Endothelial cell of umbilical vein (primary cell): ENCODE measurements around the gene SLC6A19. TPM values are rescaled to one million over a fixed set of nuclear protein-coding genes. Genes with fewer than 3 reads are reported as not detected.
A peak's percentile ranks its signal among the peaks of the same experiment; 100 is the strongest.

ENCODE experiments used
- BruUV-seq: library from RNA; stranded (reverse); fragments of 400-500 nt; replicated peaks from 2 replicates; lab custom pipeline; 2021; lab: Mats Ljungman, UMichigan
- CTCF ChIA-PET: fragments of 300-600, 350-600 bp; sonication (Branson Sonifier 250); formaldehyde crosslinking; loops from one replicate; lab custom pipeline; 2021; ENCODE audit warnings: antibody characterized with exemption, inconsistent platforms; lab: Charles Lee
- POLR2A ChIA-PET: fragments of 300-600, 350-600 bp; sonication (Branson Sonifier 250); formaldehyde crosslinking; loops from one replicate; lab custom pipeline; 2021; ENCODE audit warnings: antibody characterized with exemption, inconsistent platforms; lab: Charles Lee
- DNase-seq: peaks from one replicate; pipeline ENCODE4 v3.0.0-alpha.2; 2011; ENCODE audit warnings: low read depth, low spot score
- FAIRE-seq: peaks from 2 replicates; lab custom pipeline; 2011; peaks lifted over from hg19 to GRCh38; lab: Jason Lieb, UNC
- H2AFZ ChIP-seq: 2 replicates; pipeline ENCODE4 v1.6.0; 2012; ENCODE audit warnings: low read depth, low read length, control low read depth, inconsistent platforms
- H3K27ac ChIP-seq: 2 replicates; pipeline ENCODE4 v1.5.1; 2011; ENCODE audit warnings: low read depth, mild to moderate bottlenecking, control low read depth, low read length, moderate library complexity; ENCODE audit not compliant: insufficient read depth
- H3K27me3 ChIP-seq, 2 experiments: 2 replicates each; pipeline versions ENCODE4 v1.6.0 to v1.6.1; 2011; ENCODE audit warnings: low read length in 2 of 2, mixed read lengths in 1 of 2; ENCODE audit not compliant: control insufficient read depth in 2 of 2, insufficient read depth in 2 of 2
- H3K36me3 ChIP-seq, 2 experiments: 2 replicates in 1 of 2; 3 replicates in 1 of 2; pipeline ENCODE4 v1.5.1; 2011; ENCODE audit warnings: low read length in 2 of 2, mild to moderate bottlenecking in 1 of 2, moderate library complexity in 1 of 2; ENCODE audit not compliant: control insufficient read depth in 2 of 2, insufficient read depth in 2 of 2; ENCODE audit errors: extremely low read depth in 1 of 2
- H3K4me1 ChIP-seq: 3 replicates; pipeline ENCODE4 v1.5.1; 2011; ENCODE audit warnings: mild to moderate bottlenecking, low read length; ENCODE audit not compliant: control insufficient read depth, insufficient read depth; ENCODE audit errors: extremely low read depth
- H3K4me2 ChIP-seq: 2 replicates; pipeline ENCODE4 v1.6.1; 2011; ENCODE audit warnings: low read length, control low read depth, mixed read lengths; ENCODE audit not compliant: insufficient read depth
- H3K4me3 ChIP-seq, 3 experiments: fragments of 200-600 bp in 1 of 3; sonication (generic), shearing (Covaris generic) in 1 of 3; replicated peaks in 1 of 3; 2 replicates each; pipeline ENCODE4 v1.5.1; 2011 to 2016; ENCODE audit warnings: control low read depth in 3 of 3, low read length in 3 of 3, mild to moderate bottlenecking in 2 of 3, inconsistent platforms in 1 of 3, low read depth in 1 of 3, moderate library complexity in 1 of 3; ENCODE audit not compliant: insufficient read depth in 1 of 3
- H3K79me2 ChIP-seq: 2 replicates; pipeline ENCODE4 v1.6.0; 2012; ENCODE audit warnings: low read length, inconsistent platforms; ENCODE audit not compliant: control insufficient read depth, insufficient read depth
- H3K9ac ChIP-seq: replicated peaks from 2 replicates; pipeline ENCODE3; 2011; ENCODE audit warnings: low read length, control low read depth; ENCODE audit not compliant: insufficient read depth; ENCODE audit errors: extremely low read depth
- H3K9me1 ChIP-seq: replicated peaks from 3 replicates; pipeline ENCODE4 v1.6.0; 2011; ENCODE audit warnings: mild to moderate bottlenecking, low read length; ENCODE audit not compliant: control insufficient read depth, insufficient read depth; ENCODE audit errors: extremely low read depth
- H3K9me3 ChIP-seq: replicated peaks from 2 replicates; pipeline ENCODE4 v1.5.1; 2012; ENCODE audit warnings: low read length, inconsistent platforms; ENCODE audit not compliant: control insufficient read depth, insufficient read depth
- H4K20me1 ChIP-seq: replicated peaks from 2 replicates; pipeline ENCODE3; 2011; ENCODE audit warnings: mild to moderate bottlenecking, low read length; ENCODE audit not compliant: control insufficient read depth, insufficient read depth; ENCODE audit errors: extremely low read depth
- CTCF ChIP-seq, 2 donors: IDR thresholded peaks; 1 replicate in 1 of 2; 2 replicates in 1 of 2; pipeline ENCODE4 v1.5.1; 2011; ENCODE audit warnings: low read length in 2 of 2, mild to moderate bottlenecking in 2 of 2, moderate library complexity in 2 of 2, control low read depth in 1 of 2, inconsistent platforms in 1 of 2, low read depth in 1 of 2; ENCODE audit not compliant: insufficient read depth in 1 of 2; ENCODE audit errors: extremely low read depth in 1 of 2
- EZH2 ChIP-seq: IDR thresholded peaks from 2 replicates; pipeline ENCODE4 v1.6.1; 2012; ENCODE audit warnings: borderline replicate concordance, low read depth, mild to moderate bottlenecking, moderate library complexity, low read length, inconsistent platforms; ENCODE audit not compliant: severe bottlenecking
- FOS ChIP-seq: IDR thresholded peaks from 2 replicates; pipeline ENCODE4 v1.6.1; 2011; ENCODE audit warnings: mild to moderate bottlenecking, low read length, moderate library complexity, borderline replicate concordance; ENCODE audit not compliant: insufficient read depth
- GATA2 ChIP-seq: IDR thresholded peaks from 2 replicates; pipeline ENCODE4 v1.7.0; 2011; ENCODE audit warnings: low read depth, mild to moderate bottlenecking, moderate library complexity, mixed read lengths, low read length; ENCODE audit not compliant: insufficient read length, insufficient read depth
- JUN ChIP-seq: IDR thresholded peaks from 2 replicates; pipeline ENCODE4 v1.6.1; 2011; ENCODE audit warnings: borderline replicate concordance, low read depth; ENCODE audit not compliant: insufficient read length, insufficient read depth
- MYC ChIP-seq: IDR thresholded peaks from one replicate; pipeline ENCODE4 v1.6.1; 2011; ENCODE audit warnings: mild to moderate bottlenecking, low read depth, low read length
- POLR2A ChIP-seq: IDR thresholded peaks from 2 replicates; pipeline ENCODE4 v1.6.1; 2012; ENCODE audit warnings: low read depth, mild to moderate bottlenecking, control low read depth, low read length
- POLR2AphosphoS5 ChIP-seq: IDR thresholded peaks from 2 replicates; pipeline ENCODE4 v1.6.1; 2012; ENCODE audit warnings: low read depth, mild to moderate bottlenecking, control low read depth, low read length, moderate library complexity; ENCODE audit not compliant: insufficient read depth
- dilution Hi-C: fragments of 300-500 bp; cut with MboI; formaldehyde crosslinking; loops from one replicate; pipeline ENCODE4 v1.15.0; 2019; ENCODE audit warnings: low sequenced_read_pairs; ENCODE audit not compliant: extremely low pct_ligation_motif_present
- intact Hi-C: fragments of 100-400 bp; cut with micrococcal nuclease; formaldehyde crosslinking; loops from one replicate; pipeline ENCODE4 v1.10.0; 2022
- polyA plus RNA-seq, 4 experiments: library from polyadenylated mRNA; depleted of rRNA in 3 of 4; stranded (reverse) in 3 of 4; unstranded in 1 of 4; fragments of >200 nt; gene quantifications; 2 replicates each; pipeline versions ENCODE4 v1.2.1 to v1.2.3, GENCODE V29; 2011 to 2012; ENCODE audit warnings: missing spikeins in 1 of 4
- total RNA-seq: library from RNA; stranded (reverse); gene quantifications from 2 replicates; pipeline ENCODE4 v1.2.3, GENCODE V29; 2021
- TF ChIP-seq, protein P1 (sequence below): IDR thresholded peaks from 2 replicates; pipeline ENCODE4 v1.6.1; 2011; ENCODE audit not compliant: insufficient read depth, insufficient read length

The SLC6A19 gene
- total and polyA plus RNA-seq, 2 donors (not counting 3 experiments of a cell fraction or from before 2014, with no cell fraction given): not detected

- no TSS peak for BruUV-seq
- FAIRE-seq: no peak
- TF ChIP-seq EZH2 (no peak), MYC (no peak), FOS (no peak), POLR2A (no peak), GATA2 (no peak), CTCF (IDR thresholded peaks at IDR 0.05; ENCODE audit: extremely low read depth in 1 of 2, insufficient read depth in 1 of 2, low read depth in 1 of 2, low read length in 2 of 2) (no peak), POLR2AphosphoS5 (no peak), JUN (no peak)
- TF ChIP-seq, protein P1, sequence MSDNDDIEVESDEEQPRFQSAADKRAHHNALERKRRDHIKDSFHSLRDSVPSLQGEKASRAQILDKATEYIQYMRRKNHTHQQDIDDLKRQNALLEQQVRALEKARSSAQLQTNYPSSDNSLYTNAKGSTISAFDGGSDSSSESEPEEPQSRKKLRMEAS: no peak
- Histone ChIP-seq H3K4me3 (no peak overlapping the region), H3K36me3 (no peaks in the 10 kb centered on the region), H3K79me2 (no peaks in the 10 kb centered on the region), H2AFZ (no peak overlapping the region), H3K27me3 (peaks cover 0 to 3% of the 10 kb centered on the region in 2 experiments), H3K27ac (no peak overlapping the region), H4K20me1 (no peaks in the 10 kb centered on the region), H3K4me1 (no peaks in the 10 kb centered on the region), H3K9me3 (no peaks in the 10 kb centered on the region), H3K9me1 (no peaks in the 10 kb centered on the region), H3K9ac (no peak overlapping the region), H3K4me2 (no peak overlapping the region)
- peak; percentile 24 for DNase-seq
- POLR2A ChIA-PET: no interaction called here
- dilution Hi-C loops: no loop called here
- CTCF ChIA-PET: no interaction called here
- intact Hi-C loops: no loop called here
Measured at GRCh38 chr5:1246711-1247431, 45.5 kb downstream of the SLC6A19 start.
